Ureter (tissue), 1 donor: ENCODE measurements around the gene C3orf38. TPM values are rescaled to one million over a fixed set of nuclear protein-coding genes. Genes with fewer than 3 reads are reported as not detected.
"Not testable (repeated sequence)": the region's sequence is repeated elsewhere in the genome, so short reads cannot be mapped to it uniquely, and the experiment has no call there.

ENCODE experiments used
- DNase-seq: peaks from one replicate; pipeline ENCODE4 v3.0.0-alpha.2; 2020; ENCODE audit warnings: low spot score
- total RNA-seq: library from RNA; stranded (reverse); gene quantifications from one replicate; pipeline ENCODE4 v1.2.4, GENCODE V29; 2023
- donor health status: DM: yes; HTN: yes; CAD: no.

C3orf38 gene
- total RNA-seq, 1 donor from 2014 or later: 23.1 TPM

DNA sequence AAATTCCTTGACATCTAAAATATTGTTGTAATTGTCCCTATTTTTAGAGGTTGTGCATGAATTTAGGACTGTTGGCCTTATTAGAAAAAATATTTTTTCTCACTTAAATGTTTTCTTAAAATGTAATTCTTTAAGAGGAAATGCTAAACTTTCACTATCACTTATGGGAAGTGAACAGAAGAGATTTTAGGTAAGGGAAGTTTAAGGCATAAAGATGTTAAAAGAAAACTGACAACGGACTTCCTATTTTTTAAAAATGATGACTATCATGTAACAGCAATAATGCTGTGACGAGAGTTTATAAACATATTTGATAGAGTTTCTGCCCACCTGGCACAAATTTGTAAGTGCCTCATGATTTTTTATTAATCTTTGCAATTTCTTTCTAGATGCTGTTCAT is 3.1 kb downstream of the C3orf38 start:
- no peak for DNase-seq

DNA sequence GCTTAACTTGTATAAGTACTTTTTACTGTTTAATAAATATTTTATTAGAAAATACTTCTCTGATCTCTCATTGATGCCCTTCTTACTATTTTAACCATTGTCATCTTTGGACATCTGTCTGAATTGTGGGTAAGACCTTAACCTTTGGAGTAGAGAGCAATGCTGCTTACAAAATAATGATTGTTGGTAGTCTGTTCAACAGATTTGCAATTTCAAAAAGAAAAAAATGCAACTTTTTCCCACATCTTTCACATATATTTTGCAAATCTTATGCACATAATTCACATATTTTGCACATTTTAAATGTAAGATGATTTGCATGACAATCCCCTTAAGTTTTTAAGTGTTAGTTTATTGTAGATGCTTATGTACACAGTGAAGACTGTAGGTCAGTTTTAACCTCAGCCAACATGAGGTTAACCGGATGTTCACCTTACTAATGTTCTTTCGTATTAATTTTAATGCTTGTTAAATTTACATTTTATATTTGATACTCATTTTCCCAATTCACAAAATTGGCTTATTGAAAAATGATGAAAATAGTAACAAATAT is 16.7 kb downstream of the C3orf38 start:
- no peak for DNase-seq

DNA sequence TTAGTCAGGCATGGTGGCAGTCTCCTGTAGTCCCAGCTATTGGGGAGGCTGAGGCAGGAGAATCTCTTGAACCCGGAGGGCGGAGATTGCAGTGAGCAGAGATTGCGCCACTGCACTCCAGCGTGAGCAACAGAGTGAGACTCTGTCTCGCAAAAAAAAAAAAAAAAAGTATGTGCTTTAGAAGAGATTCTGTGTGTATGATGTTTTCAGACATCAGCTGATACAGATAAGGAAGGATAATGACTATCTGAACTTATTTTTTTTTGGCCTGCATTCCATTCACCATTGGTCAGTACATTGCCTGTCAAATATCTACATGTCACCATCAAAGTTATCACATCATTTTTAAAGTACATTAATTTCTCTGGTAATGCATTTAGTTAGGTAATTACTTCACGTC is 17.4 kb downstream of the C3orf38 start:
- DNase-seq: no peak

DNA sequence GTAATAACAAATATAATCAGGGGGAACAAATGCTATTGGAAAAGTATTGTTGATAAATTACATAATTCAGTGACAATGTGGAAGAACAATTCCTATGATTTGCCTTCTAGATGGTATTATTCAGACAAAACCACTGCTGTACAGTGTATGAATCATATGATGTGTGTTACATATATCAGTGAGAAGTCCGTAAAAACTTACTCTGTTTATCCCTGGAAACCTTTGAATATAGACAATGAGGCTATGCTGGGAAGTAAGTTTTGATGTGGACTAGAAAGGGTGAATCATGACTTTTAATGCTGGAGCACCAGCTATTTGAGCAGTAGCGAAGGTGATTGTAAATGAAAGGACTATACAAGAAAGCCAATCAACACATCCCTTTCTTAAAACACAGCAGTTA is 17.9 kb downstream of the C3orf38 start:
- DNase-seq: no peak

DNA sequence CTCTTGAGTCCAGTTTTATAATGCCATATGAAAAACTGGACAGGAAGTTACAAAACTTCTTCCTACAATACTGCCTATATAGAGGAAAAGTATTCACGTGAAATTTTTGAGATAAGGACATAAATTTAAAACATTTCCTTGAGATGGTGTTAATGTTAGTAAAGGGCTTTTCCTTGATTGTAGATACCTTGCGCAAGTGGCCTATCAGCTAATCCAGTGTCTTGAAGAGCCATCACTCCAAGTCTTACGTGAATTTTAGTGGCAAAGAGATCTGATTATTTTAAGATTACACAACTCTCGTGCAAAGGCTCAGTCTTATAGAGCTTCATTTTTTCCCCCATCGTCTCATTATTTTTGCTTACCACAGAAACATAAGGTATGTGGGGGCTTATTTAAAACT is 18.4 kb downstream of the C3orf38 start:
- DNase-seq: no peak

DNA sequence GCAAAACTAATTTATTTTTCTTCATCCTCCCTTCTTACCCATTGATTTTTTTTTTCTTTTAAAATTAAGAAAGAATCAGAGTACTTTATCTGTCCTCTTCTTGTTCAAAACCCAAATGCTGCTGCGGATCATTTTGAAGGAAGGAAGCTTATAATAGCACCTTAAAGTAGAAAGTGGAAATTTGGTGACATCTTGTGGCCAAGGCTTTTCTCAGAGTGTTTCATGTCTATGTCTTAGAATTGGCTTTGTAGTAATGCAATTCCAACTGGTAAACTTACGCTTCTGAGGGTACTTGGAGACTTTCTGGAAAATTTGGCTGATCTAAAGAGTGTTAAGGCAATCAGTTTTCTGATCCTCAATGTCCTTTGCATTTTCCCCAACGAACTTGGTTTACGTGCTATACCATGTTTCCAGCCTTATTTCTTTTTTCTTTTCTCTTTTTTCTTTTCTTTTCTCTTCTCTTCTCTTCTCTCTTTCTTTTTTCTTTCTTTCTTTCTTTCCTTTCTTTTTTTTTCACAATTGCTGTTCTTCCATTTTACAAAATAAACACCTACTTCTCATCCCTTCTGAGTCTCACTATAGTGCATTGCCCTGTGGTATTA is 30.7 kb downstream of the C3orf38 start:
- no peak for DNase-seq

DNA sequence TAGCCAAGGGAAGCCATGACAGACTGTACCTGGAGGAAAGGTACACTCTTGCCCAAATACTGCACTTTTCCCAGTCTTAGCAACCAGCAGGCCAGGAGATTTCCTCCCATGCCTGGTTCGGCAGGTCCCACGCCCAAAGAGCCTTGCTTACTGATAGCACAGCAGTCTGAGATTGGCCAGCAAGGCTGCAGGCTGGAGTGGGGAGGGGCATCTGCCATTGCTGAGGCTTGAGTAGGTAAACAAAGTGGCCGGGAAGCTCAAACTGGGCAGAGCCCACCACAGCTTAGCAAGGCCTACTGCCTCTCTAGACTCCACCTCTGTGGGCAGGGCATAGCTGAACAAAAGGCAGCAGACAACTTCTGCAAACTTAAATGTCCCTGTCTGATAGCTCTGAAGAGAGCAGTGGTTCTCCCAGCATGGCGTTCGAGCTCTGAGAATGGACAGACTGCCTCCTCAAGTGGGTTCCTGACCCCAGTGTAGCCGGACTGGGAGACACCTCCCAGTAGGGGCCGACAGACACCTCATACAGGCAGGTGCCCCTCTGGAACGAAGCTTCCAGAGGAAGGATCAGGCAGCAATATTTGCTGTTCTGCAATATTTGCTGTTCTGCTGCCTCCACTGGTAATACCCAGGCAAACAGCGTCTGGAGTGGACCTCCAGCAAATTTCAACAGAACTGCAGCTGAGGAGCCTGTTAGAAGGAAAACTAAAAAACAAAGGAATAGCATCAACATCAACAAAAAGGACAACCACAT is 32.6 kb downstream of the C3orf38 start:
- not testable (repeated sequence) for DNase-seq

DNA sequence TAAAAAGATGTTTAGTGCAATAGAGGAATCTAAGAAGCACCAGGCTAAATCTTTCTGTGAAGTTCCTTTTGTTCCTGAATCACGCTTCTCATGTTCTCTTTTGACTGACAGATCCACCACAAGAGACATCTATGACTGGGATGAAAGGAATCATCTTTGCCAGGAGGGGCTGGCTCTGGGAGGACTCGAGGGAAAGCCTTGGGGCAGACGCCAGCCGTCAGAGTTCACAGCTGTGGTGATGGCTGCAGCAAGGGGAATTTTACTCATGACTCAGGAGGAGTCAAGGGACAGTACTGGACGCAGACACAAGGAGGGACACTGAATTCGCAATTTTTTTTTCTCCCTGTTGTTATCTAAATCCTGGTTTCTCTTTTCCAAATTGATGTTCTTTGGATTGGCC is 38.7 kb downstream of the C3orf38 start:
- DNase-seq: no peak

DNA sequence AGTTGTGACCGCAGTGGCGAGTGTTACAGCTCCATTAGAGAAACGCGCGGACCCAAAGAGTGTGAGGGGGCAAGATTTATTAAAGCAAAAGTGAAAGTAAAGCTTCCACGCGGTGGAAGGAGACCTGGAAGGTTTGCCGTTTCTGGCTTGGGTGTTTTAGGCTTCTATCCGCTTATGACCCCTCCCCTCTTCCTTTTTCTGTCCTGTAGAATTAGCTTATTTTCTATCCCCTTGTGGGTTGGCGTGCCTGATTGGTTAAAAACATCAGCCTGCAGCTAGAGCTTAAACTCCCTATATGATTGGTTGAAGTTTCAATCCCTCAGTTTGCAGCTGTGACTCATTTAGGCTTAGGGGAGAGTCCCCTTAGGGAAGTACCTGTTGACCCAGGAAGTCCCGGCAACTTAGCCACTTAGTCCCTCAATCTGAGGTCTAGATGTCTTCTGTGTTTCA is 39.6 kb downstream of the C3orf38 start:
- no peak for DNase-seq

DNA sequence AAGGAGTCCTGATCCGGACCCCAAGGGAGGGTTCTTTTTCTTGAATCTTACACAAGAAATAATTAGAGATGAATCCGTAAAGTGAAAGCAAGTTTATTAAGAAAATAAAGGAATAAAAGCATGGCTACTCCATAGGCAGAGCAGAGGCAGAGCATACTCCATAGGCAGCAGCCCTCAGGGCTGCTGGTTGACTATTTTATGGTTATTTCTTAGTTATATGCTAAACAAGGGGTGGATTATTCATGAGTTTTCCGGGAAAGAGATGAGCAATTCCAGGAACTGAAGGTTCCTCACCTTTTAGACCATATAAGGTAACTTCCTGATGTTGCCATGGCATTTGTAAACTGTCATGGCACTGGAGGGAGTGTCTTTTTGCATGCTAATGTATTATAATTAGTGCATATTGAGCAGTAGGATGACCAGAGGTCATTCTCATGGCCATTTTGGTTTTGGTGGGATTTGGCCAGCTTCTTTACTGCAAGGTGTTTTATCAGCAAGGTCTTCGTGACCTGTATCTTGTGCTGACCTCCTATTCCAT is 42.2 kb downstream of the C3orf38 start:
- no peak for DNase-seq

DNA sequence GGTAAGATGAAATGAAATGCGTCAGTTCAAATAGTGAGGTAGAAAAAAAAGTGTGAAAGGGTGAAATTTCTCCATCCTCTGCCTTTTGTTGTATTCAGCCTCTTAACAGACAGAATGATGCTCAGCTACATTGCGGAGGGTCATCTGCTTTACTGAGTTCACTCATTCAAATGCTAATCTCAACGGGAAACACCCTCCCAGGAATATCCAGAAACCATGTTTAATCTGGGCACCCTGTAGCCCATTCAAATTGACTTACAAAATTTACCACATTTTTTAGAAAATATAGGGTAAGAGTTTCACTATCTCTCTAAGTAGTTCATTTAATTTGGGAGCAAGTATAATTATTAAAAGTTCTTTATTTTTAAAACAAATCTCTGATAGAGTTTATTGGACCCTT is 42.9 kb downstream of the C3orf38 start:
- no peak for DNase-seq

DNA sequence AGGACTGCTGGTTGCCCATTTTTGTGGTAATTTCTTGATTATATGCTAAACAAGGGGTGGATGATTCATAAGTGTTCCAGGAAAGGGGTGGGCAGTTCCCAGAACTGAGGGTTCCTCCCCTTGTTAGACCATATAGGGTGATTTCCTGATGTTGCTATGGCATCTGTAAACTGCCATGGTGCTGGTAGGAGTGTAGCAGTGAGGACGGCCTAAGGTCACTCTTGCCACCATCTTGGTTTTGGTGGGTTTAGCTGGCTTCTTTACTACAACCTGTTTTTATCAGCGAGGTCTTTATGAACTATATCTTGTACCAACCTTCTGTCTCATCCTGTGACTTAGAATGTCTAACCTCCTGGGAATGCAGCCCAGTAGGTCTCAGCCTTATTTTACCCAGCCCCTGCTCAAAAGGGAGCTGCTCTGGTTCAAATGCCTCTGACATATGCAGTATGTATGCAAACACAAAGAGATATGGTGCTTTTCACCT is 46.2 kb downstream of the C3orf38 start:
- no peak for DNase-seq

DNA sequence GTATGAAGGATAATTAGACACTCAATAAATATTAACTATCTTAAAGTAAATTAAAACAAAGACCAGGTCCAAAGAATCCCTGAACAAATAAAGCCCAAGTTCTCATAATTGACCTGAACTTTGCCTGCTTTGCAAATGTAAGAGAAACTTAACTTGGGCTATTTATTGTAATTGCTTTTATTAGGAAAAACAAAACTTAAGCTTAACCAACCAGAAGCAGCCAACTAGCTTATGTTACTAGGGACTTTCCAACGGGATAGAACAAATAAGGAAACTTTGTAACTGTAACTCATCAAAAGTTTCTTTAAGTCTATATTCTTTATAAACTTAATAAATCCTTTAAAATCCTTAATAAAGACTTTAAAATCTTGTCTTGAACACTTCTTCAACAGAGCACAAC is 48.4 kb downstream of the C3orf38 start:
- DNase-seq: no peak

DNA sequence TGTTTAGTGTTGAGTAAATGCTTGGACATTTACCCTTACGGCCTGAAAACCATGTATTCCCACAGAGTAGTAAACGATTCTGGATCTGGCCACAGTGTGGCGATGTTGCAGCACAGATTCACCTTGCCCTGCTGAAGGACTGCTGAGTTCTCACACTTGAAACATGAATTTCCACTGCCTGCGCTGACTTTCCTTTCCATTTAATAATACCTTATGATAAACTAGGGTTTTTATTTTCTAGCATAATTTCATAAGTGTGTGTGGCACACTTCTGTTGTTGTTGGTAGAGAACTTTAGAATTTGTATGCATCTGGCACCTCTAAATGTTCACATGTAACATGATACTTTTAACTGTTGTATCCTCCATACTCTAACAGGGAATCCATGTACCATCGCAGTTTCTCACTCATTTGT is 53.9 kb downstream of the C3orf38 start:
- peak; percentile 72 for DNase-seq

Other genes starting within 250 kb of the C3orf38 start
- gene CGGBP1, start 91.0 kb upstream of the C3orf38 start, total RNA-seq: 70.1 TPM
- 25.7 TPM for gene ZNF654, start 90.7 kb upstream of the C3orf38 start, total RNA-seq